Left ventricle myocardium inferior (tissue), 1 donor: ENCODE data around the gene ERC1. TPM values are rescaled to one million over a fixed set of nuclear protein-coding genes. Genes with fewer than 3 reads are reported as not detected.

Experiments
- DNase-seq: peaks from one replicate; pipeline ENCODE4 v3.0.0-alpha.2; 2020
- H3K27ac ChIP-seq: fragments of 200-600 bp; replicated peaks from 2 replicates; pipeline ENCODE4 v1.8.0; 2021
- H3K27me3 ChIP-seq: fragments of 200-600 bp; 2 replicates; pipeline ENCODE4 v1.8.0; 2021; ENCODE audit warnings: low read depth
- H3K36me3 ChIP-seq: fragments of 200-600 bp; 2 replicates; pipeline ENCODE4 v1.8.0; 2021
- H3K4me1 ChIP-seq: fragments of 200-600 bp; 2 replicates; pipeline ENCODE4 v1.8.0; 2021
- H3K4me3 ChIP-seq: fragments of 200-600 bp; 2 replicates; pipeline ENCODE4 v1.8.0; 2021; ENCODE audit warnings: mild to moderate bottlenecking, moderate library complexity
- H3K9me3 ChIP-seq: fragments of 200-600 bp; replicated peaks from 2 replicates; pipeline ENCODE4 v1.8.0; 2021
- intact Hi-C: fragments of 100-400 bp; cut with micrococcal nuclease; formaldehyde crosslinking; loops from one replicate; pipeline ENCODE4 v1.11.0; 2022
- total RNA-seq: library from RNA; stranded (reverse); fragmentation: NEBNext Ultra II Directional; extraction: Animal tissue kit (Norgen Biotek cat#: 25700); gene quantifications from one replicate; pipeline ENCODE4 v1.2.1, GENCODE V29; 2021
- TF ChIP-seq, protein P1 (sequence below): fragments of 200-600 bp; IDR thresholded peaks from 2 replicates; pipeline ENCODE4 v1.8.0; 2021; ENCODE audit warnings: antibody characterized with exemption, mild to moderate bottlenecking, borderline replicate concordance
- donor health status: DM: no; HTN: yes; CAD: no; lungs with severe emphysema.

Gene ERC1
- total RNA-seq, 1 donor from 2014 or later, result 50.8 TPM

- no peaks in the 10 kb centered on the region for H3K9me3 ChIP-seq
- DNase-seq, result no peak
Observed at GRCh38 chr12:1343422-1343821, 352.4 kb downstream of the ERC1 start.

GRCh38 chr12:1344245-1344644 is 353.2 kb downstream of the ERC1 start:
- no peaks in the 10 kb centered on the region for H3K27me3 ChIP-seq
- peaks cover 9% of the 10 kb centered on the region for H3K4me1 ChIP-seq
- H3K9me3 ChIP-seq, result no peaks in the 10 kb centered on the region
- H3K36me3 ChIP-seq, result no peaks in the 10 kb centered on the region
- intact Hi-C loops, result no loop called here
- no peak overlapping the region for H3K4me3 ChIP-seq
- TF ChIP-seq, protein P1, sequence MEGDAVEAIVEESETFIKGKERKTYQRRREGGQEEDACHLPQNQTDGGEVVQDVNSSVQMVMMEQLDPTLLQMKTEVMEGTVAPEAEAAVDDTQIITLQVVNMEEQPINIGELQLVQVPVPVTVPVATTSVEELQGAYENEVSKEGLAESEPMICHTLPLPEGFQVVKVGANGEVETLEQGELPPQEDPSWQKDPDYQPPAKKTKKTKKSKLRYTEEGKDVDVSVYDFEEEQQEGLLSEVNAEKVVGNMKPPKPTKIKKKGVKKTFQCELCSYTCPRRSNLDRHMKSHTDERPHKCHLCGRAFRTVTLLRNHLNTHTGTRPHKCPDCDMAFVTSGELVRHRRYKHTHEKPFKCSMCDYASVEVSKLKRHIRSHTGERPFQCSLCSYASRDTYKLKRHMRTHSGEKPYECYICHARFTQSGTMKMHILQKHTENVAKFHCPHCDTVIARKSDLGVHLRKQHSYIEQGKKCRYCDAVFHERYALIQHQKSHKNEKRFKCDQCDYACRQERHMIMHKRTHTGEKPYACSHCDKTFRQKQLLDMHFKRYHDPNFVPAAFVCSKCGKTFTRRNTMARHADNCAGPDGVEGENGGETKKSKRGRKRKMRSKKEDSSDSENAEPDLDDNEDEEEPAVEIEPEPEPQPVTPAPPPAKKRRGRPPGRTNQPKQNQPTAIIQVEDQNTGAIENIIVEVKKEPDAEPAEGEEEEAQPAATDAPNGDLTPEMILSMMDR, result no peak
- no peak overlapping the region for H3K27ac ChIP-seq
- DNase-seq, result no peak

More at GRCh38 chr12:1343422-1343821, 352.4 kb downstream of the ERC1 start:
- TF ChIP-seq, protein P1, result no peak
- H3K27me3 ChIP-seq, result no peaks in the 10 kb centered on the region
- no peak overlapping the region for H3K4me3 ChIP-seq
- H3K27ac ChIP-seq, result no peak overlapping the region
- H3K4me1 ChIP-seq, result peaks cover 14% of the 10 kb centered on the region
- no peaks in the 10 kb centered on the region for H3K36me3 ChIP-seq
- intact Hi-C loops, result no loop called here

GRCh38 chr12:1346126-1346525 is 355.1 kb downstream of the ERC1 start:
- H3K27ac ChIP-seq, result no peak overlapping the region
- H3K27me3 ChIP-seq, result no peaks in the 10 kb centered on the region
- no peak for DNase-seq
- no peaks in the 10 kb centered on the region for H3K36me3 ChIP-seq
- H3K9me3 ChIP-seq, result no peaks in the 10 kb centered on the region
- TF ChIP-seq, protein P1, result no peak
- peaks cover 15% of the 10 kb centered on the region for H3K4me1 ChIP-seq
- no peak overlapping the region for H3K4me3 ChIP-seq
- intact Hi-C loops, result no loop called here

- Histone ChIP-seq H3K27ac (no peak overlapping the region), H3K9me3 (no peaks in the 10 kb centered on the region), H3K36me3 (no peaks in the 10 kb centered on the region), H3K4me3 (no peak overlapping the region), H3K4me1 (peaks cover 15% of the 10 kb centered on the region), H3K27me3 (no peaks in the 10 kb centered on the region)
- TF ChIP-seq, protein P1, result no peak
- DNase-seq, result no peak
- intact Hi-C loops, result no loop called here
Observed at GRCh38 chr12:1347294-1347693, 356.3 kb downstream of the ERC1 start.

DNA sequence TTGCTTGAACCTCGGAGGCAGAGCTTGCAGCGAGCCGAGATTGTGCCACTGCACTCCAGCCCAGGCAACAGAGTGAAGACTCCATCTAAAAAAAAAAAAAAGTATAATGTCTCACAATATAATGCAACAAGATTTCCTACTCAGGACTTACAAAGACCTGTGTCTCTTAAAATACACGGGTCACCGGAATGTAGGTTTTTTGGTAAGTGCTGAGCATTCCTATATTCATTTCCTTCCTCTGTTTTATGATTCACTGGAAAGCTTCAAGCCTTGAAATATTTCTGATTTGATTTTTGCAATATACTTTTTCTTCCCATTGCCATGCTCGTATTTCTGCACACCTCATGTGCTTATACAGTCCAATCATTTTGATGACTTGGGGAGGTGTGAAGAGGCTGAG is 357.6 kb downstream of the ERC1 start:
- intact Hi-C loops, result no loop called here
- Histone ChIP-seq H3K4me3 (no peak overlapping the region), H3K4me1 (peaks cover 15% of the 10 kb centered on the region), H3K27ac (no peak overlapping the region), H3K36me3 (no peaks in the 10 kb centered on the region), H3K27me3 (no peaks in the 10 kb centered on the region), H3K9me3 (no peaks in the 10 kb centered on the region)
- TF ChIP-seq, protein P1, result no peak
- no peak for DNase-seq
